Measurements from ENCODE around the gene RAB3IL1.

The RAB3IL1 gene

GRCh38 chr11:61918251-61918937 is 1.0 kb upstream of the RAB3IL1 start:
- DNase-seq: no peak

GRCh38 chr11:61916737-61917333 is 531 bp downstream of the RAB3IL1 start:
- no peak for DNase-seq

- no peak for DNase-seq
These were observed 2.7 kb downstream of the RAB3IL1 start for GRCh38 chr11:61914471-61915171.

- DNase-seq: no peak
These were observed 3.5 kb downstream of the RAB3IL1 start for GRCh38 chr11:61913699-61914395.

- DNase-seq: no peak
These were observed 4.2 kb downstream of the RAB3IL1 start for GRCh38 chr11:61912991-61913698.

- peak; percentile 12 for DNase-seq
These were observed 4.9 kb downstream of the RAB3IL1 start for GRCh38 chr11:61912530-61912898.

GRCh38 chr11:61911701-61912529 is 5.5 kb downstream of the RAB3IL1 start:
- DNase-seq: peak; percentile 8

- no peak for DNase-seq
These were observed 6.2 kb downstream of the RAB3IL1 start for GRCh38 chr11:61911128-61911700.

GRCh38 chr11:61910187-61911127 is 6.9 kb downstream of the RAB3IL1 start:
- no peak for DNase-seq

- no peak for DNase-seq
These were observed 8.5 kb downstream of the RAB3IL1 start for GRCh38 chr11:61908730-61909316.

- no peak for DNase-seq
These were observed 9.3 kb downstream of the RAB3IL1 start for GRCh38 chr11:61907871-61908729.

GRCh38 chr11:61907282-61907681 is 10.1 kb downstream of the RAB3IL1 start:
- DNase-seq: no peak

- no peak for DNase-seq
These were observed 10.8 kb downstream of the RAB3IL1 start for GRCh38 chr11:61906522-61906909.

- no peak for DNase-seq
These were observed 11.4 kb downstream of the RAB3IL1 start for GRCh38 chr11:61905801-61906521.

GRCh38 chr11:61905067-61905696 is 12.2 kb downstream of the RAB3IL1 start:
- DNase-seq: no peak

GRCh38 chr11:61904539-61905048 is 12.8 kb downstream of the RAB3IL1 start:
- DNase-seq: no peak

- DNase-seq: no peak
These were observed 13.5 kb downstream of the RAB3IL1 start for GRCh38 chr11:61903845-61904244.

GRCh38 chr11:61902313-61902712 is 15.1 kb downstream of the RAB3IL1 start:
- DNase-seq: no peak
